Calu3 (cell line): Measurements from ENCODE around the gene MED15. TPM values are rescaled to one million over a fixed set of nuclear protein-coding genes. Genes with fewer than 3 reads are reported as not detected.

ENCODE experiments used
- BruUV-seq: library from RNA; stranded (reverse); fragments of 400-500 nt; replicated peaks from 2 replicates; lab custom pipeline; 2021; lab: Mats Ljungman, UMichigan
- CTCF ChIA-PET: fragments of 300-600 bp; sonication (Branson Sonifier 250); formaldehyde crosslinking; loops from one replicate; lab custom pipeline; 2022; ENCODE audit warnings: antibody characterized with exemption; lab: Charles Lee
- DNase-seq: peaks from one replicate; pipeline ENCODE4 v3.0.0; 2022
- H3K27ac Mint-ChIP-seq: one replicate; pipeline ENCODE4 v1.8.0; 2022; ENCODE audit warnings: mixed read lengths; ENCODE audit not compliant: unreplicated experiment
- H3K27me3 Mint-ChIP-seq: one replicate; pipeline ENCODE4 v1.8.0; 2022; ENCODE audit warnings: mixed read lengths; ENCODE audit not compliant: unreplicated experiment
- H3K36me3 Mint-ChIP-seq: one replicate; pipeline ENCODE4 v1.8.0; 2022; ENCODE audit warnings: mild to moderate bottlenecking, moderate library complexity, mixed read lengths; ENCODE audit not compliant: insufficient read depth, unreplicated experiment
- H3K4me1 Mint-ChIP-seq: one replicate; pipeline ENCODE4 v1.8.0; 2022; ENCODE audit warnings: mild to moderate bottlenecking, low read depth, mixed read lengths; ENCODE audit not compliant: unreplicated experiment
- H3K4me3 Mint-ChIP-seq: one replicate; pipeline ENCODE4 v1.8.0; 2022; ENCODE audit warnings: mild to moderate bottlenecking, low read depth, moderate library complexity, mixed read lengths; ENCODE audit not compliant: unreplicated experiment
- H3K9me3 Mint-ChIP-seq: one replicate; pipeline ENCODE4 v1.8.0; 2022; ENCODE audit warnings: low read depth, mixed read lengths; ENCODE audit not compliant: unreplicated experiment
- CTCF ChIP-seq: fragments of 200-600 bp; IDR thresholded peaks from one replicate; pipeline ENCODE4 v1.8.0; 2022; ENCODE audit warnings: antibody characterized with exemption; ENCODE audit not compliant: unreplicated experiment
- intact Hi-C: fragments of 100-400 bp; cut with micrococcal nuclease; formaldehyde crosslinking; loops from one replicate; pipeline ENCODE4 v1.10.0; 2022; ENCODE audit not compliant: unreplicated experiment
- total RNA-seq: library from RNA; stranded (reverse); gene quantifications from 2 replicates; pipeline ENCODE4 v1.2.3, GENCODE V29; 2022

The MED15 gene
- total RNA-seq, 1 experiment from 2014 or later = 144 TPM

GRCh38 chr22:20549232-20549841 lies 41.9 kb downstream of the MED15 start:
- no TSS peak for BruUV-seq
- no peak for DNase-seq
- H3K9me3 Mint-ChIP-seq = no peaks in the 10 kb centered on the region
- no peak overlapping the region for H3K27ac Mint-ChIP-seq
- intact Hi-C loops = no loop called here
- no peak overlapping the region for H3K4me3 Mint-ChIP-seq
- peaks cover 13% of the 10 kb centered on the region for H3K4me1 Mint-ChIP-seq
- peaks cover 23% of the 10 kb centered on the region for H3K36me3 Mint-ChIP-seq
- CTCF ChIA-PET = no interaction called here
- H3K27me3 Mint-ChIP-seq = no peaks in the 10 kb centered on the region
- TF ChIP-seq CTCF = no peak

GRCh38 chr22:20550057-20550817 lies 42.8 kb downstream of the MED15 start:
- H3K9me3 Mint-ChIP-seq = no peaks in the 10 kb centered on the region
- no peak for DNase-seq
- intact Hi-C loops = no loop called here

GRCh38 chr22:20550851-20551744 lies 43.7 kb downstream of the MED15 start:
- Mint-ChIP-seq H3K27me3 (no peaks in the 10 kb centered on the region), H3K36me3 (peaks cover 21% of the 10 kb centered on the region), H3K9me3 (no peaks in the 10 kb centered on the region), H3K27ac (no peak overlapping the region), H3K4me1 (peaks cover 13% of the 10 kb centered on the region), H3K4me3 (no peak overlapping the region)
- TF ChIP-seq CTCF = no peak
- CTCF ChIA-PET = no interaction called here
- intact Hi-C loops = no loop called here
- BruUV-seq = no TSS peak
- DNase-seq = no peak

More at GRCh38 chr22:20550057-20550817, 42.8 kb downstream of the MED15 start:
- H3K4me1 Mint-ChIP-seq = peaks cover 13% of the 10 kb centered on the region
- peaks cover 23% of the 10 kb centered on the region for H3K36me3 Mint-ChIP-seq
- H3K4me3 Mint-ChIP-seq = no peak overlapping the region
- BruUV-seq = no TSS peak
- no peak for TF ChIP-seq CTCF
- no peaks in the 10 kb centered on the region for H3K27me3 Mint-ChIP-seq
- no peak overlapping the region for H3K27ac Mint-ChIP-seq
- CTCF ChIA-PET = interaction anchor here (0.6 kb wide), 1 partner anchor 41 kb away, joined by 3 read pairs; no protein-coding TSS in a partner anchor

- intact Hi-C loops = no loop called here
- Mint-ChIP-seq H3K4me1 (peaks cover 19% of the 10 kb centered on the region), H3K9me3 (no peaks in the 10 kb centered on the region), H3K4me3 (no peak overlapping the region), H3K36me3 (peaks cover 29% of the 10 kb centered on the region), H3K27ac (no peak overlapping the region), H3K27me3 (no peaks in the 10 kb centered on the region)
- no peak for DNase-seq
- no TSS peak for BruUV-seq
- CTCF ChIA-PET = no interaction called here
- no peak for TF ChIP-seq CTCF
Observed at GRCh38 chr22:20551805-20552442, 44.5 kb downstream of the MED15 start.
